ENCODE results near the gene TEX261. TPM values are rescaled to one million over a fixed set of nuclear protein-coding genes. Genes with fewer than 3 reads are reported as not detected.

The TEX261 gene
- total and polyA plus RNA-seq, 2 donors = 11.9 to 14.8 TPM

DNA sequence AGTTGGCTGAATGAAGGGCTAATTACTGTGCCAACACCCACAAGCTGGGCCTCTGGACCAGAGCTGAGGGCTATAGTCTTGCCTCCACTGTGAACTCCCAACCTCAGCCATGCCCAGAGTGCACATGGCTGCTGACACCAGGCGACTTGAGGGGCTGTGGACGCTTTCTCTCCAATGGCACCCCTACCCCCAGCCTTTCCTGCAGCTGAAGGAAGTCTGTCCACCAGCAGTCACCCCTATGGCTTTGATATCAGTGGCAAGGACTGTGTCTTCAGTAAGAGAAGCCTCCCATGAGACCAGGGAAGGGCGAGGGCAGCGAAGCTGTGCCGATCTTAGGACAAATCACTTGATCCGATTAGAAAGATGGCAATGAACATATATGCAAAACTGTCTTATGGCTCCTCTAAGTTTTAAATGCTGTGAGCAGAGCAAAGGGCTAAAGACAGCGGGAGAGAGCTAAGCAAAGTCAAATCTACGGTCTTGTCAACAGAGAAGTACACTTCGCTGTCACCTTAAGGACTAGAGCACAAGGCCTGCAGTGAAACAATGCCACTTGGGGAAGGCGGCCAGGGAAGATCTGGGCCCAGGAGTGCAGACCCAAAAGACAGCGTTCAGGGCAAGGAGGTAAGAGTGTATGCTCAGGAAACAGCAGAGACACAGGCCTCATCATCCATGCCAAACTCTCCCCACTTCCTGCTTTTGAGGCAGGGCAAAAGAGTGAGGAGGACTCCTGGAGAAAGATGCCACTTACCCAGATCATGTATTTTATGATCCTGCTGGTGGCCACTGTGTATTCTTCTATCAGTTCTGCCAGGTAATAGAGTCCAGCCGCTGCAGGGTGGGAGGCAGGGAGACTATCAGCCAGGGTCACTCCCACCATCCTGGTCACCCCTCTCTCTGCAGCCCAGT is 1.5 kb downstream of the TEX261 start:
- Histone ChIP-seq H3K27ac (ENCODE audit: low read depth in 1 of 2, low read length in 1 of 2) (no peak overlapping the region), H3K4me3 (ENCODE audit: low read length in 2 of 2) (peak overlapping the region; percentile 76 to 89), H3K4me1 (ENCODE audit: control insufficient read depth in 2 of 2, insufficient read depth in 2 of 2, low read length in 2 of 2) (peaks cover 11 to 12% of the 10 kb centered on the region in 2 donors), H3K36me3 (ENCODE audit: control insufficient read depth in 2 of 2, insufficient read depth in 2 of 2, low read length in 1 of 2) (peaks cover 21 to 30% of the 10 kb centered on the region in 2 donors), H3K27me3 (ENCODE audit: control insufficient read depth in 2 of 2, insufficient read depth in 1 of 2, low read length in 1 of 2) (no peaks in the 10 kb centered on the region), H3K9me3 (ENCODE audit: control insufficient read depth in 2 of 2, insufficient read depth in 1 of 2, low read length in 1 of 2) (no peaks in the 10 kb centered on the region)
- DNase-seq (ENCODE audit: low read depth in 6 of 9, low spot score in 9 of 9) = peak in 1 of 9 donors; percentile 15
- WGBS = 94% methylated on average over 12 of the region's 12 CpGs

DNA sequence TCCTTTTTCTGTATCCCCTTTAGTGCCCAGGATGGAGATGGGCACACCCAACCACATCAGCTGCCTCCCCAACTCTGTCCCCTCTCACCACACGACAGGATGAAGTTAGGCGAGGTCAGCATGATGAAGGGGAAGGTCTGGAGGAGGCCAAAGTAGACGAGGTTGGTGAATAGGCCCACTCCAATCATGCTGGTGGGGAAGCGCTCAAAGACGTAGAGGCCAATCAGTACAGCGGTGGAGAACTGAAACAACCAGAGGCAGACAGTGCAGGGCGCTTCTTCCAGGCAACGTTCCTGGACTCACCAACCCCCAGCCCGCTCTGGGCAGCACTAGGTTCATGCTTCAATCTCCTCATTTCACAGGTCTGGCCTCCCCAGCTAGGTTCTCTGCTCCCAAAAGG is 2.9 kb downstream of the TEX261 start:
- no peaks in the 10 kb centered on the region for H3K9me3 ChIP-seq (ENCODE audit: control insufficient read depth in 2 of 2, insufficient read depth in 1 of 2, low read length in 1 of 2)
- no peaks in the 10 kb centered on the region for H3K27me3 ChIP-seq (ENCODE audit: control insufficient read depth in 2 of 2, insufficient read depth in 1 of 2, low read length in 1 of 2)
- DNase-seq (ENCODE audit: low read depth in 6 of 9, low spot score in 9 of 9) = no peak
- WGBS = 97% methylated on average over 9 of the region's 9 CpGs
- peaks cover 11 to 12% of the 10 kb centered on the region in 2 donors for H3K4me1 ChIP-seq (ENCODE audit: control insufficient read depth in 2 of 2, insufficient read depth in 2 of 2, low read length in 2 of 2)
- no peak overlapping the region for H3K4me3 ChIP-seq (ENCODE audit: low read length in 2 of 2)
- H3K36me3 ChIP-seq (ENCODE audit: control insufficient read depth in 2 of 2, insufficient read depth in 2 of 2, low read length in 1 of 2) = peaks cover 34 to 43% of the 10 kb centered on the region in 2 donors
- H3K27ac ChIP-seq (ENCODE audit: low read depth in 1 of 2, low read length in 1 of 2) = no peak overlapping the region

DNA sequence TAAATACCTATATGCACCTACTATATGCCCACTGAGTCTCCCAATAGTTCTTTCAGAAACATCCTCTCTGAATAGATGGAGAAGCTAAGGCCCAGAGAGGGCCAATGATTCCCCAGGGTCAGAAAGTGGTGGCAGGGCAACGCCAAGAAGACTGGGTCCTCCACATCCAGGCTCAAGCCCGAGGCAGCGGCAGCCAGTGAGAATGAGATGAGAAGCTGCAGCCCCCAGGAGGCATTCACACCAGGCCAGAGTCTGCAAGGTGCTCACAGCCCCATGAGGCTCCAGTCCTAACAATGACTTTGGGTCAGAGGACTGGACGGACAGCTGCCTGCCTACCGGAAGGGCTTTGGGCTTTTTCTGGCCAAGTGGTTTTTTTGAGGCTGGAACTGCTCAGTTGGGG is 3.5 kb downstream of the TEX261 start:
- H3K4me1 ChIP-seq (ENCODE audit: control insufficient read depth in 2 of 2, insufficient read depth in 2 of 2, low read length in 2 of 2) = peaks cover 11 to 12% of the 10 kb centered on the region in 2 donors
- WGBS = 97% methylated on average over 5 of the region's 5 CpGs
- DNase-seq (ENCODE audit: low read depth in 6 of 9, low spot score in 9 of 9) = no peak
- no peak overlapping the region for H3K4me3 ChIP-seq (ENCODE audit: low read length in 2 of 2)
- H3K27me3 ChIP-seq (ENCODE audit: control insufficient read depth in 2 of 2, insufficient read depth in 1 of 2, low read length in 1 of 2) = no peaks in the 10 kb centered on the region
- peaks cover 40 to 49% of the 10 kb centered on the region in 2 donors for H3K36me3 ChIP-seq (ENCODE audit: control insufficient read depth in 2 of 2, insufficient read depth in 2 of 2, low read length in 1 of 2)
- no peak overlapping the region for H3K27ac ChIP-seq (ENCODE audit: low read depth in 1 of 2, low read length in 1 of 2)
- no peaks in the 10 kb centered on the region for H3K9me3 ChIP-seq (ENCODE audit: control insufficient read depth in 2 of 2, insufficient read depth in 1 of 2, low read length in 1 of 2)

DNA sequence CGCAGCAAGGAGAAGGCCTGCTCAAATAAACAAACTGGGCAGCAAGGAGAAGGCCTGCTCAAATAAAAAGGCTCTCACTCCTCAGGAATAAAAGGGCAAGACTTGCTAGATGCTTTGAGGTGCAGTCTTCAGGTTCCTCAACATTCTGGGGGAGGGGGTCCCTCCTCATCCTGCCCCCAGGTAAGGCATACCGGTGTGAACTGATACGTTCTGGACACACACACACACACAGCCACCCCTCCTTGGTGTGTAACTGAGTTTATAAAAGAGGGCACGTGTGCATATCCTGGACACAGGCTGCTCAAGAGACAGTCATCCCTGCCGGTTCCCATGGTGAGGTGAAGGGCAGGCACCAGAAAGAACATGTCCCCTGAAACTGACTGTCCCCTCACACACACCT is 4.5 kb downstream of the TEX261 start:
- peaks cover 11 to 12% of the 10 kb centered on the region in 2 donors for H3K4me1 ChIP-seq (ENCODE audit: control insufficient read depth in 2 of 2, insufficient read depth in 2 of 2, low read length in 2 of 2)
- DNase-seq (ENCODE audit: low read depth in 6 of 9, low spot score in 9 of 9) = no peak
- no peak overlapping the region for H3K27ac ChIP-seq (ENCODE audit: low read depth in 1 of 2, low read length in 1 of 2)
- H3K4me3 ChIP-seq (ENCODE audit: low read length in 2 of 2) = no peak overlapping the region
- no peaks in the 10 kb centered on the region for H3K9me3 ChIP-seq (ENCODE audit: control insufficient read depth in 2 of 2, insufficient read depth in 1 of 2, low read length in 1 of 2)
- peaks cover 46 to 53% of the 10 kb centered on the region in 2 donors for H3K36me3 ChIP-seq (ENCODE audit: control insufficient read depth in 2 of 2, insufficient read depth in 2 of 2, low read length in 1 of 2)
- H3K27me3 ChIP-seq (ENCODE audit: control insufficient read depth in 2 of 2, insufficient read depth in 1 of 2, low read length in 1 of 2) = no peaks in the 10 kb centered on the region
- 86% methylated on average over 5 of the region's 5 CpGs for WGBS

DNA sequence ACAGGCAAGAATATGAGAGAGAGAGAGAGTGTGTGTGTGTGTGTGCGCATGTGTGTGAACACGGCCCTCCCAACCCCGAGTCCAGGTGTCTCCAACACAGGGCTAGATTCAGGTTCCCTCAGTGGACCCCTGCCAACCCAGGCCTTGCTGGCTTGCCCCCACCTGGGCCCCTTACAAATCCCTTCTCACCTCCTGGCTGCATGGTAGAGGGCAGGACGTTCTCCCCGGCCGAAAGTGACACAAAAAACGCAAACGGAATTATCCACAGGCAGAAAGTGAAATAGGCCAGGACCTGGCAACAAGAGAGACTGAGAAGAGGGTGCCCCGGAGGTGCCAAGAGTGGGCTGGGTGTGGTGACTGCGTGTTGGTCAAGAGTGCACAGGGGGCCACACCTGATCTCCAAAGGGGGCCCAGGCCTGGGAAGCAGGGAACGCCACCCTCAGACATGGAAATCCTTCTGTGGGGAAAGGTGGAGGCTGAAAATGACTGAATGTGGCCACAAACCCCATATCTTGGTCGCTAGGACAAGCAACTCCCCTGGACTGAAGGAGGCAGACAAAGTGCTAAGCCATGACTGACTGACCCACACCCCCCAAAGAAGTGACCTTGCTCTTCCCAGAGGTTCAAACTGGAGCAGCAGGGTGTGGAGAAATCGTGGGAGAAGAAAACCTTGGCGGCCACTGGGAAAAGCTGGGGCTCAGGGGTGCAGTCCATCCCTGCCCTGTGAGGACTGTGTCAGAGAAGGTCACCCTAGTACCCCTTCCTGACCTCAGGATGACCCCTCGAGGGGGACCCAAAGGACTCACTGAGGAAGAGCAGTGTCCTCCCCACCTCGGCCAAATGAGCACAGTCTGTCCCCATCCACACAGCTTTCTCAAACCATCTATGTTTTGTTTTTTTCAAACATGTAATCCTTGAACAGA is 5.7 kb downstream of the TEX261 start:
- Histone ChIP-seq H3K27ac (ENCODE audit: low read depth in 1 of 2, low read length in 1 of 2) (no peak overlapping the region), H3K4me1 (ENCODE audit: control insufficient read depth in 2 of 2, insufficient read depth in 2 of 2, low read length in 2 of 2) (peaks cover 11 to 15% of the 10 kb centered on the region in 2 donors), H3K4me3 (ENCODE audit: low read length in 2 of 2) (no peak overlapping the region), H3K9me3 (ENCODE audit: control insufficient read depth in 2 of 2, insufficient read depth in 1 of 2, low read length in 1 of 2) (no peaks in the 10 kb centered on the region), H3K36me3 (ENCODE audit: control insufficient read depth in 2 of 2, insufficient read depth in 2 of 2, low read length in 1 of 2) (peaks cover 46 to 53% of the 10 kb centered on the region in 2 donors), H3K27me3 (ENCODE audit: control insufficient read depth in 2 of 2, insufficient read depth in 1 of 2, low read length in 1 of 2) (no peaks in the 10 kb centered on the region)
- WGBS = 97% methylated on average over 16 of the region's 16 CpGs
- no peak for DNase-seq (ENCODE audit: low read depth in 6 of 9, low spot score in 9 of 9)

DNA sequence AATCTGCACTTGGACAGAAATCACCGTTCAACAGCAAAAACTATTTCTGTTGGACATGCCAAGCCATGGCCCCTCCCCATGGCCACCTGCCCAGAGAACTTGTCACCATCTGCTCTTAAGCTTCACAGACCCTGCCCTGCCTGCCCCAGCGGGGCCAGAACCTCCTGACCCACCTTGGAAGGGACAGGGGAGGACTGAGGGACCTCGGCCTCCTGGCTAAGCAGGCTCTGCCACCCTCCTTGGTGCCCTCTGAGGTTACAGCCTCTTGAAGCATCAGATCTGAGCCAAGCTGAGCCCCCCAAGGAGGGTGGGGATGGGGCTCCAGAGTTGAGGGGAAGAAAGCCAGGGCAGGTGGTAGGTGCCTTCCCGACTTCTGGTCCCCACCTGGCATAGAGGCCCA is 6.5 kb downstream of the TEX261 start:
- Histone ChIP-seq H3K27ac (ENCODE audit: low read depth in 1 of 2, low read length in 1 of 2) (no peak overlapping the region), H3K36me3 (ENCODE audit: control insufficient read depth in 2 of 2, insufficient read depth in 2 of 2, low read length in 1 of 2) (peaks cover 46 to 53% of the 10 kb centered on the region in 2 donors), H3K4me1 (ENCODE audit: control insufficient read depth in 2 of 2, insufficient read depth in 2 of 2, low read length in 2 of 2) (peaks cover 2 to 6% of the 10 kb centered on the region in 2 donors), H3K4me3 (ENCODE audit: low read length in 2 of 2) (no peak overlapping the region), H3K27me3 (ENCODE audit: control insufficient read depth in 2 of 2, insufficient read depth in 1 of 2, low read length in 1 of 2) (no peaks in the 10 kb centered on the region), H3K9me3 (ENCODE audit: control insufficient read depth in 2 of 2, insufficient read depth in 1 of 2, low read length in 1 of 2) (no peaks in the 10 kb centered on the region)
- WGBS = 95% methylated on average over 4 of the region's 4 CpGs
- no peak for DNase-seq (ENCODE audit: low read depth in 6 of 9, low spot score in 9 of 9)

DNA sequence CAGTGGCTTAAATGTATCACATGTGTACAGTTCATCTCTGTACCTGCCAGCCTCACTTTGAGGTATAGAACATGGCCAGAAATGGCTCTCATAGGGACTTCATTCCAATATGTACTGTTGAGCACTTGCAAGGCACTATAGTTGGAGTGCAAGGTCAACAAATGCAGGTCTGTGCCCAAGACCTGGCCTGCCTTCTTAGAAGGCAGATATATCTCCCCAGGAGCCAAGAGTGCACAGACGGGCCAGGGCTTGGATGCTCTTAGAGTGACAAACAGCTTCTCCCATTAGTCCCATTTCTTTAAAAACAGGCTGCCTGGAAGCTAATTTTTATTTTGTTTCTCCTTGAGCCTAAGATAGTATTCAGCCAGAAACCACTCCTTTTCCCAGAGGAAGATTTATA is 7.3 kb downstream of the TEX261 start:
- peaks cover 0 to 4% of the 10 kb centered on the region in 2 donors for H3K4me1 ChIP-seq (ENCODE audit: control insufficient read depth in 2 of 2, insufficient read depth in 2 of 2, low read length in 2 of 2)
- DNase-seq (ENCODE audit: low read depth in 6 of 9, low spot score in 9 of 9) = no peak
- peaks cover 46 to 53% of the 10 kb centered on the region in 2 donors for H3K36me3 ChIP-seq (ENCODE audit: control insufficient read depth in 2 of 2, insufficient read depth in 2 of 2, low read length in 1 of 2)
- H3K9me3 ChIP-seq (ENCODE audit: control insufficient read depth in 2 of 2, insufficient read depth in 1 of 2, low read length in 1 of 2) = no peaks in the 10 kb centered on the region
- no peaks in the 10 kb centered on the region for H3K27me3 ChIP-seq (ENCODE audit: control insufficient read depth in 2 of 2, insufficient read depth in 1 of 2, low read length in 1 of 2)
- no peak overlapping the region for H3K27ac ChIP-seq (ENCODE audit: low read depth in 1 of 2, low read length in 1 of 2)
- WGBS = 98% methylated on average over 1 of the region's 1 CpG
- no peak overlapping the region for H3K4me3 ChIP-seq (ENCODE audit: low read length in 2 of 2)

- DNase-seq (ENCODE audit: low read depth in 6 of 9, low spot score in 9 of 9) = no peak
- no peaks in the 10 kb centered on the region for H3K9me3 ChIP-seq (ENCODE audit: control insufficient read depth in 2 of 2, insufficient read depth in 1 of 2, low read length in 1 of 2)
- peaks cover 43 to 51% of the 10 kb centered on the region in 2 donors for H3K36me3 ChIP-seq (ENCODE audit: control insufficient read depth in 2 of 2, insufficient read depth in 2 of 2, low read length in 1 of 2)
- 96% methylated on average over 4 of the region's 4 CpGs for WGBS
- H3K4me1 ChIP-seq (ENCODE audit: control insufficient read depth in 2 of 2, insufficient read depth in 2 of 2, low read length in 2 of 2) = peaks cover 0 to 4% of the 10 kb centered on the region in 2 donors
- H3K4me3 ChIP-seq (ENCODE audit: low read length in 2 of 2) = no peak overlapping the region
- H3K27me3 ChIP-seq (ENCODE audit: control insufficient read depth in 2 of 2, insufficient read depth in 1 of 2, low read length in 1 of 2) = no peaks in the 10 kb centered on the region
- H3K27ac ChIP-seq (ENCODE audit: low read depth in 1 of 2, low read length in 1 of 2) = no peak overlapping the region
These were observed 8.0 kb downstream of the TEX261 start for GRCh38 chr2:70986499-70987189.

Measured in thymus (tissue), 11 donors.